LNCAP (cell line): ENCODE measurements around the gene EML3.

ENCODE experiments used
- CTCF ChIP-seq: fragments of 450-650 bp; IDR thresholded peaks from 2 replicates; pipeline ENCODE4 v1.5.1; 2017; ENCODE audit warnings: mild to moderate bottlenecking

The EML3 gene

GRCh38 chr11:62604460-62605120 lies 8.0 kb downstream of the EML3 start:
- no peak for TF ChIP-seq CTCF

- TF ChIP-seq CTCF, result no peak
These were observed 8.7 kb downstream of the EML3 start for GRCh38 chr11:62603776-62604299.

- TF ChIP-seq CTCF, result no peak
These were observed 9.5 kb downstream of the EML3 start for GRCh38 chr11:62603072-62603408.

DNA sequence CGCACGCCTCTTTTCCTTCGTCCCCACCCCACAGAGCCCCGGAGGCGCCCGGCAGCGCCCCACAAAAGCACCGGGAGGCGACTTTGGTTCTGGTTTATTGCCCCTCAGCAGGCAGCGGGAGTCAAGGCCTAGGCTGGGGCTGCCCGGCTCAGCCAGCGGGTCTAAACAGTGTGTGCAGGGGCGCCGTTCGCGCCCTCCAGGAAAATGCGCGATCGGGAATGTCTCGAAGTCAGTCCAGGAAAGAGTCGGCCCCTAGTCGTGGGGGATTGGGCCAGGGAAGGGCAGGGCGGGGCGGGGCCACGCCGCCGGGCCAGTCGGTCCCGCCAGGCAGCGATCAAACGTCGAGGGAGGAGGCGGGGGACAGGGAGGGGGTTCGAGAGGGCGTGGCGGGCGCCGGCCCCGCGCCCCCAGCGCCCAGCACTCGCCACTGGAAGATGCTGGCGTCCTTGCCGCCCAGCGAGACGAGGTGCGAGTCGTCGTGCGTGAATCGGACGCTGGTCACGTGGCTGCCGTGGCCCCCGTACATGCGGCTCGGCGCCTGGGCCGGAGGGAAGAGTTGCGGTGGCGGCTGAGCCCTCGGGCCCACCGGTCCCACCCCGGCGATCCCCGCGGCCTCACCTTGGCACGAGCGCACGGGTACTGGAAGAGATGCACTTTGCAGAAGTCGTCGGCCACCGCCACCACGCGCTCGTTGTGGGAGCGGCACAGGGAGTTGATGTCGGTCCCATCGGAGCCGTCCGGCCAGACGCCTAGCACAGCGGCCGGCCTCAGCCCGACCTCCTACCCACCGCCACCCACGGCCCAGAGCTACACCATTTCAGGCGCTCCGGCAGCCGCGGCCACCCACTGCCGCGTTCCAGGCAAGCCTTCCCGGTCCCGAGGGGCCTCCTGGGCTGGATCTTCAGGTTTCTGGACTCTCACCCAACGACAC lies 10.2 kb downstream of the EML3 start:
- no peak for TF ChIP-seq CTCF

DNA sequence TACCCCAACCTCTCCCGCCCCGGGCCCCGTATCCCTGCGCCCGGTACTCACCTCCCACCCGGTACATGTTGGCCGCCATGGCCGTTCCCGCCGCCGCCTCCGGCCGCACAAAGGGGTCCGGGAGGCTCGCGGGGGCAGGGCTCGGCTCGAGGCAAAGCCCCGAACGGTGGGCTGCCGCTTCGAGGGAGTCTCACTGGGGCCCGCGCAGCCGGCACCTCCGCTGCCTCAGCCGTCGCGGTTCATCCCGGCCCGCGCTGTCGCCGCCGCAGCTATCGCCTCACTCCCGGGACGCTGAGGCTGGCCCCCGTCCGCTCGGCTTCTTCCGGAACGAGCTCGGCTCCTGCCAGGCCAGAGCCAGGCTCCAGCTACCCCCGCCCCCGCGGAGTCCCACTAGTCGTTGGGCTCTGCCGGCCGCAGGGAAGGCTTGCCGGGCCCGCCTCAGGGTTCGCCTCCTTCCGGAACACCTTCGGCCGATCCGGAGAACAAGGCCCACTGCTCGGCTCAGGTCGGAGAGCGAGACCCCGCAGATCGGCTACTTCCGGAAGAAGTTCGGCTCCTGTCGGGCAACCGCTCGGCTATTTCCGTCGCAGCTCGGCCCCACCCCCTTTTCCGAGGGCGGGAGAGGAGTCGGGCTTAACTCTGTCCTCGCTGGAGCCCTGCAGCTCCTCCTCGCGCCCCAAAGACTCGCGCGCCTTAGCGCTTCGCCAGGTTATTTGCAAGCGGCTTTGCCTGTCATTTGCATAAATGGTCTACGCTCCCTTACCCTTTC lies 11.0 kb downstream of the EML3 start, which contains the start of gene MTA2:
TSS of gene MTA2 (minus strand) at position 494 of the 769 bp plus-strand sequence. CDS start at position 79, 415 bp downstream.
- no peak for TF ChIP-seq CTCF

DNA sequence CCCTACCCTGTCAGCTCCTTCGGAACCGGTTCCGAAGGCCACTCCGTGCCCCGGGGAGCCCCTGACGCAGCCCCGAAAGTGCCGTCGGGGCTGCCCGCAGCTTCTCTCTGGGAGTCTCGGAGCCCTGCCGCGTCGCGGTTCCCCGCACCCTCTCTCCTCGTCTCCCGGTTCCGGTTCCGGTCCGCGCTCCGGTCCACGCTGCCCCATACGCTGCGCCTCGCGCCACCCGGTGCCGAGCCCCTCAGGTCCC lies 11.5 kb downstream of the EML3 start:
- TF ChIP-seq CTCF, result no peak

GRCh38 chr11:62600367-62601121 lies 12.0 kb downstream of the EML3 start:
- no peak for TF ChIP-seq CTCF
